KG1 (cell line): Measurements from ENCODE around the gene DDX1.

Source experiments
- DNase-seq: peaks from one replicate; lab custom pipeline; 2025; lab: John Stamatoyannopoulos, UW

The DDX1 gene

GRCh38 chr2:15630121-15630977 is 38.7 kb downstream of the DDX1 start:
- DNase-seq = no peak

GRCh38 chr2:15630978-15631719 is 39.5 kb downstream of the DDX1 start:
- DNase-seq = no peak

GRCh38 chr2:15631883-15632282 is 40.2 kb downstream of the DDX1 start:
- DNase-seq = no peak

GRCh38 chr2:15633043-15633970 is 41.6 kb downstream of the DDX1 start:
- no peak for DNase-seq

- no peak for DNase-seq
Measured at GRCh38 chr2:15633971-15634346, 42.3 kb downstream of the DDX1 start.

- no peak for DNase-seq
Measured at GRCh38 chr2:15634846-15635490, 43.3 kb downstream of the DDX1 start.

- peak; percentile 59 for DNase-seq
Measured at GRCh38 chr2:15636972-15637785, 45.5 kb downstream of the DDX1 start.

GRCh38 chr2:15638720-15639119 is 47.1 kb downstream of the DDX1 start:
- DNase-seq = no peak

GRCh38 chr2:15639323-15640251 is 47.9 kb downstream of the DDX1 start:
- no peak for DNase-seq

- peak; percentile 25 for DNase-seq
Measured at GRCh38 chr2:15640261-15640711, 48.6 kb downstream of the DDX1 start.

GRCh38 chr2:15640784-15641183 is 49.1 kb downstream of the DDX1 start:
- no peak for DNase-seq

- DNase-seq = no peak
Measured at GRCh38 chr2:15641530-15641982, 49.9 kb downstream of the DDX1 start.

- DNase-seq = no peak
Measured at GRCh38 chr2:15642011-15642814, 50.5 kb downstream of the DDX1 start.

- DNase-seq = no peak
Measured at GRCh38 chr2:15642815-15643500, 51.3 kb downstream of the DDX1 start.

GRCh38 chr2:15643791-15644585 is 52.3 kb downstream of the DDX1 start:
- no peak for DNase-seq

- no peak for DNase-seq
Measured at GRCh38 chr2:15645300-15645699, 53.6 kb downstream of the DDX1 start.

- DNase-seq = no peak
Measured at GRCh38 chr2:15645720-15646385, 54.2 kb downstream of the DDX1 start.
